Gastroesophageal sphincter (tissue), 4 donors: ENCODE results near the gene HMGN4. TPM values are rescaled to one million over a fixed set of nuclear protein-coding genes. Genes with fewer than 3 reads are reported as not detected.

Experiments
- ATAC-seq: fragments of 150-250 bp; one replicate; pipeline ENCODE4 v1.9.1; 2016; ENCODE audit warnings: mild to moderate bottlenecking, moderate library complexity
- H3K27ac ChIP-seq, 4 donors: fragments of 200-600 bp; sonication (generic) in 3 of 4; 1 replicate in 3 of 4; 2 replicates in 1 of 4; pipeline ENCODE4 v1.5.1; 2016 to 2019
- H3K27me3 ChIP-seq: fragments of 200-600 bp; sonication (generic); one replicate; pipeline ENCODE4 v1.5.1; 2019
- H3K36me3 ChIP-seq, 2 donors: fragments of 200-600 bp; sonication (generic); one replicate each; pipeline ENCODE4 v1.5.1; 2019; ENCODE audit warnings: control low read depth in 1 of 2
- H3K4me1 ChIP-seq, 3 donors: fragments of 200-600 bp; sonication (generic); 1 replicate in 2 of 3; 2 replicates in 1 of 3; pipeline ENCODE4 v1.5.1; 2016 to 2019; ENCODE audit warnings: control low read depth in 2 of 3
- H3K4me3 ChIP-seq, 2 donors: fragments of 200-600 bp; sonication (generic); one replicate each; pipeline ENCODE4 v1.5.1; 2019; ENCODE audit warnings: mild to moderate bottlenecking in 1 of 2, moderate library complexity in 1 of 2
- H3K9me3 ChIP-seq, 3 donors: fragments of 200-600 bp; sonication (generic); one replicate each; pipeline ENCODE4 v1.5.1; 2017 to 2019; ENCODE audit warnings: control low read depth in 2 of 3
- CTCF ChIP-seq, 4 experiments: fragments of 200-600 bp in 2 of 4; fragments of 450-650 bp in 2 of 4; sonication (generic) in 1 of 4; IDR thresholded peaks; one replicate each; pipeline ENCODE4 v1.5.1; 2017 to 2019; ENCODE audit warnings: antibody characterized with exemption in 4 of 4, mild to moderate bottlenecking in 2 of 4, moderate library complexity in 2 of 4
- EP300 ChIP-seq: sonication (generic); formaldehyde crosslinking; IDR thresholded peaks from one replicate; pipeline ENCODE4 v1.6.1; 2017; ENCODE audit warnings: antibody characterized with exemption, mild to moderate bottlenecking
- POLR2A ChIP-seq, 2 donors: fragments of 450-650 bp; IDR thresholded peaks; one replicate each; pipeline ENCODE4 v1.6.1; 2017; ENCODE audit warnings: antibody characterized with exemption in 2 of 2, mild to moderate bottlenecking in 2 of 2, moderate library complexity in 1 of 2
- POLR2AphosphoS5 ChIP-seq: sonication (generic); formaldehyde crosslinking; IDR thresholded peaks from one replicate; pipeline ENCODE4 v1.6.1; 2017; ENCODE audit warnings: antibody characterized with exemption
- WGBS, 2 donors: methylation state at CpG; one replicate each; pipeline ENCODE4 v1.1.5; 2018; ENCODE audit warnings: low coverage in 1 of 2; 5-methylcytosine and 5-hydroxymethylcytosine counted together
- total RNA-seq, 4 donors: library from RNA; depleted of rRNA; stranded (reverse); fragments of >200 nt; gene quantifications; one replicate each; pipeline ENCODE4 v1.1.0, GENCODE V29; 2016

HMGN4 gene
- total RNA-seq, 4 donors from 2014 or later: 80.5 to 121 (median 91.6) TPM

- H3K4me3 ChIP-seq: no peak overlapping the region
- no peaks in the 10 kb centered on the region for H3K4me1 ChIP-seq
- no peaks in the 10 kb centered on the region for H3K27me3 ChIP-seq
- H3K9me3 ChIP-seq: no peaks in the 10 kb centered on the region
- TF ChIP-seq EP300 (no peak), POLR2A (IDR thresholded peaks at IDR 0.05) (no peak)
- H3K27ac ChIP-seq: no peak overlapping the region
- WGBS, 2 donors: 79 to 100% methylated on average over 1 to 3 of the region's 3 CpGs
- no peak for ATAC-seq
- H3K36me3 ChIP-seq: no peaks in the 10 kb centered on the region
Observed at GRCh38 chr6:26494117-26494516, 44.0 kb upstream of the HMGN4 start.

- no peaks in the 10 kb centered on the region for H3K9me3 ChIP-seq
- H3K27ac ChIP-seq: no peak overlapping the region
- no peak overlapping the region for H3K4me3 ChIP-seq
- H3K4me1 ChIP-seq: no peaks in the 10 kb centered on the region
- no peaks in the 10 kb centered on the region for H3K27me3 ChIP-seq
- no peak for ATAC-seq
- no peak for TF ChIP-seq POLR2AphosphoS5
- no peak for TF ChIP-seq POLR2A (IDR thresholded peaks at IDR 0.05)
- no peak for TF ChIP-seq EP300
- no peak for TF ChIP-seq CTCF (IDR thresholded peaks at IDR 0.05)
- H3K36me3 ChIP-seq: no peaks in the 10 kb centered on the region
- no CpG with 5 or more reads among the region's 1 CpG for WGBS, 2 donors
Observed at GRCh38 chr6:26495281-26495680, 42.9 kb upstream of the HMGN4 start.

GRCh38 chr6:26497610-26498009, 40.6 kb upstream of the HMGN4 start:
- ATAC-seq: no peak
- no peaks in the 10 kb centered on the region for H3K36me3 ChIP-seq
- no peak overlapping the region for H3K4me3 ChIP-seq
- 90% methylated on average over 3 of the region's 4 CpGs; no CpG with 5 or more reads in 1 of the 2 donors for WGBS, 2 donors
- TF ChIP-seq POLR2A (IDR thresholded peaks at IDR 0.05) (no peak), EP300 (no peak), POLR2AphosphoS5 (no peak), CTCF (IDR thresholded peaks at IDR 0.05) (no peak)
- no peaks in the 10 kb centered on the region for H3K9me3 ChIP-seq
- H3K27me3 ChIP-seq: peaks cover 22% of the 10 kb centered on the region
- no peak overlapping the region for H3K27ac ChIP-seq
- peaks cover 0 to 12% (median 5%) of the 10 kb centered on the region in 3 donors for H3K4me1 ChIP-seq

GRCh38 chr6:26500102-26500501, 38.1 kb upstream of the HMGN4 start, which contains the start of gene BTN1A1:
BTN1A1 (plus strand) TSS chr6:26500303; CDS start chr6:26501287, 984 bp downstream.
- no peak within 1 kb of the TSS for H3K27ac ChIP-seq
- no peak within 1 kb of the TSS for H3K4me3 ChIP-seq
- WGBS, 2 donors: 52 to 70% methylated on average over 2 of the region's 2 CpGs
- no peaks in the 10 kb centered on the region for H3K36me3 ChIP-seq
- peaks cover 0 to 12% (median 5%) of the 10 kb centered on the region in 3 donors for H3K4me1 ChIP-seq
- TF ChIP-seq CTCF (IDR thresholded peaks at IDR 0.05) (no peak), POLR2AphosphoS5 (no peak), POLR2A (IDR thresholded peaks at IDR 0.05) (no peak), EP300 (no peak)
- ATAC-seq: no peak
- H3K27me3 ChIP-seq: peaks cover 47% of the 10 kb centered on the region
- H3K9me3 ChIP-seq: no peaks in the 10 kb centered on the region

- ATAC-seq: no peak
- TF ChIP-seq EP300: no peak
Observed at GRCh38 chr6:26501482-26501986, 36.6 kb upstream of the HMGN4 start.

GRCh38 chr6:26502165-26502564, 36.0 kb upstream of the HMGN4 start:
- TF ChIP-seq EP300 (no peak), POLR2AphosphoS5 (no peak), CTCF (IDR thresholded peaks at IDR 0.05) (no peak), POLR2A (IDR thresholded peaks at IDR 0.05) (no peak)
- H3K27me3 ChIP-seq: peaks cover 53% of the 10 kb centered on the region
- ATAC-seq: no peak
- no peaks in the 10 kb centered on the region for H3K36me3 ChIP-seq
- peaks cover 0 to 12% (median 5%) of the 10 kb centered on the region in 3 donors for H3K4me1 ChIP-seq
- peak overlapping the region; percentile 1 to 43 for H3K4me3 ChIP-seq
- H3K9me3 ChIP-seq: no peaks in the 10 kb centered on the region
- no peak overlapping the region for H3K27ac ChIP-seq

More at GRCh38 chr6:26501482-26501986, 36.6 kb upstream of the HMGN4 start:
- Histone ChIP-seq H3K36me3 (no peaks in the 10 kb centered on the region), H3K27me3 (peaks cover 53% of the 10 kb centered on the region), H3K27ac (no peak overlapping the region), H3K4me1 (peaks cover 0 to 12% (median 5%) of the 10 kb centered on the region in 3 donors), H3K4me3 (peak overlapping the region; percentile 1 to 43), H3K9me3 (no peaks in the 10 kb centered on the region)
- WGBS, 2 donors: 7 to 13% methylated on average over 4 to 20 of the region's 49 CpGs
